Activated B cell treated with CpG ODN at 0.5 μM for 24 hours (primary cell): ENCODE data around the gene HES5. TPM values are rescaled to one million over a fixed set of nuclear protein-coding genes. Genes with fewer than 3 reads are reported as not detected.

Experiments used
- ATAC-seq: fragments of 200-7000 bp; cut with Tn5 transposase; one replicate; pipeline ENCODE4 v1.10.0; 2021; ENCODE audit warnings: low read depth, mild to moderate bottlenecking, moderate library complexity
- CTCF ChIA-PET: fragments of 350-600 bp; sonication (Branson Sonifier 250); formaldehyde crosslinking; loops from one replicate; lab custom pipeline; 2021; ENCODE audit warnings: antibody characterized with exemption; lab: Charles Lee
- POLR2A ChIA-PET: fragments of 350-600 bp; sonication (Branson Sonifier 250); formaldehyde crosslinking; loops from one replicate; lab custom pipeline; 2021; ENCODE audit warnings: antibody characterized with exemption; lab: Charles Lee
- DNase-seq: peaks from one replicate; pipeline ENCODE4 v3.0.0; 2022
- H3K27ac Mint-ChIP-seq: one replicate; pipeline ENCODE4 v1.8.0; 2020; ENCODE audit warnings: mixed read lengths
- H3K27me3 Mint-ChIP-seq: one replicate; pipeline ENCODE4 v1.8.0; 2021; ENCODE audit warnings: mixed read lengths
- H3K36me3 Mint-ChIP-seq: one replicate; pipeline ENCODE4 v1.8.0; 2021; ENCODE audit warnings: low read depth, mixed read lengths
- H3K4me1 Mint-ChIP-seq: one replicate; pipeline ENCODE4 v1.8.0; 2021; ENCODE audit warnings: mixed read lengths
- H3K4me3 Mint-ChIP-seq: one replicate; pipeline ENCODE4 v1.8.0; 2020; ENCODE audit warnings: mild to moderate bottlenecking, mixed read lengths
- H3K9me3 Mint-ChIP-seq: one replicate; pipeline ENCODE4 v1.8.0; 2020; ENCODE audit warnings: mixed read lengths
- CTCF ChIP-seq: fragments of 200-600 bp; IDR thresholded peaks from one replicate; pipeline ENCODE4 v1.8.0; 2022; ENCODE audit warnings: antibody characterized with exemption, mild to moderate bottlenecking
- intact Hi-C: fragments of 100-400 bp; cut with micrococcal nuclease; formaldehyde crosslinking; loops from one replicate; pipeline ENCODE4 v1.15.1; 2024
- total RNA-seq: library from RNA; stranded (reverse); gene quantifications from 2 replicates; pipeline ENCODE4 v1.2.3, GENCODE V29; 2022

Gene HES5
- total RNA-seq, 1 donor from 2014 or later, result not detected

- DNase-seq, result no peak
- Mint-ChIP-seq H3K27ac (no peak overlapping the region), H3K36me3 (no peaks in the 10 kb centered on the region), H3K9me3 (no peaks in the 10 kb centered on the region), H3K4me1 (peaks cover 11% of the 10 kb centered on the region), H3K27me3 (peaks cover 20% of the 10 kb centered on the region), H3K4me3 (no peak overlapping the region)
- CTCF ChIA-PET, result no interaction called here
- no peak for ATAC-seq
- POLR2A ChIA-PET, result interaction anchor here (0.7 to 3.1 kb wide), 2 partner anchors 12 to 23 kb away, joined by 3 to 10 read pairs; partner anchors contain the start of gene TNFRSF14
- intact Hi-C loops, result no loop called here
- no peak for TF ChIP-seq CTCF
Observed at GRCh38 chr1:2533365-2533764, 3.3 kb upstream of the HES5 start.

GRCh38 chr1:2532485-2533160, 2.6 kb upstream of the HES5 start:
- Mint-ChIP-seq H3K27me3 (peaks cover 20% of the 10 kb centered on the region), H3K4me1 (peaks cover 11% of the 10 kb centered on the region), H3K27ac (no peak overlapping the region), H3K4me3 (no peak overlapping the region), H3K36me3 (no peaks in the 10 kb centered on the region), H3K9me3 (no peaks in the 10 kb centered on the region)
- no peak for TF ChIP-seq CTCF
- ATAC-seq (no peak), DNase-seq (no peak)
- ChIA-PET CTCF (no interaction called here), POLR2A (interaction anchor here (3.1 kb wide), 1 partner anchor 13 kb away, joined by 10 read pairs; no protein-coding TSS in a partner anchor)
- intact Hi-C loops, result no loop called here

GRCh38 chr1:2530513-2531361, 674 bp upstream of the HES5 start:
- Mint-ChIP-seq H3K27ac (no peak overlapping the region), H3K4me3 (no peak overlapping the region), H3K4me1 (peaks cover 18% of the 10 kb centered on the region), H3K9me3 (no peaks in the 10 kb centered on the region), H3K27me3 (peaks cover 20% of the 10 kb centered on the region), H3K36me3 (peaks cover 2% of the 10 kb centered on the region)
- POLR2A ChIA-PET, result interaction anchor here (0.9 to 6.7 kb wide), 3 partner anchors 16 to 336 kb away, joined by 3 to 114 read pairs (median 6); no protein-coding TSS in a partner anchor
- DNase-seq (no peak), ATAC-seq (no peak)
- TF ChIP-seq CTCF, result no peak
- CTCF ChIA-PET, result no interaction called here
- intact Hi-C loops, result no loop called here

GRCh38 chr1:2528966-2529783, 888 bp downstream of the HES5 start:
- ChIA-PET POLR2A (interaction anchor here (0.6 to 6.7 kb wide), 7 partner anchors 17 to 335 kb away, joined by 3 to 114 read pairs (median 3); partner anchors contain the start of genes FAAP20, PRXL2B and TNFRSF14), CTCF (interaction anchor here (1.1 to 1.7 kb wide), 3 partner anchors 18 to 57 kb away, joined by 3 to 9 read pairs (median 8); partner anchors contain the start of gene PRXL2B)
- H3K4me1 Mint-ChIP-seq, result peaks cover 32% of the 10 kb centered on the region
- DNase-seq, result peak; percentile 53
- peaks cover 5% of the 10 kb centered on the region for H3K36me3 Mint-ChIP-seq
- intact Hi-C loops, result no loop called here
- no peak overlapping the region for H3K27ac Mint-ChIP-seq
- TF ChIP-seq CTCF, result no peak
- ATAC-seq, result peak; percentile 21
- no peaks in the 10 kb centered on the region for H3K9me3 Mint-ChIP-seq
- peaks cover 18% of the 10 kb centered on the region for H3K27me3 Mint-ChIP-seq
- H3K4me3 Mint-ChIP-seq, result peak overlapping the region; percentile 84
